T-helper 22 cell (primary cell): ENCODE measurements around the gene SYVN1.

Experiments
- DNase-seq: peaks from one replicate; pipeline ENCODE4 v3.0.0-alpha.2; 2020; ENCODE audit warnings: low read depth

SYVN1 gene

GRCh38 chr11:65087827-65088226 lies 46.5 kb downstream of the SYVN1 start:
- DNase-seq = no peak

GRCh38 chr11:65087216-65087615 lies 47.1 kb downstream of the SYVN1 start:
- DNase-seq = no peak

- DNase-seq = no peak
Observed at GRCh38 chr11:65086809-65087208, 47.5 kb downstream of the SYVN1 start.

GRCh38 chr11:65085446-65085845 lies 48.9 kb downstream of the SYVN1 start:
- DNase-seq = no peak

GRCh38 chr11:65084598-65085375 lies 49.5 kb downstream of the SYVN1 start:
- DNase-seq = no peak

GRCh38 chr11:65083834-65084597 lies 50.3 kb downstream of the SYVN1 start, which contains the start of the genes CDCA5 and ZFPL1:
TSS of gene CDCA5 (minus strand) at chr11:65084040. CDS start at chr11:65083978, 62 bp downstream.
TSS of gene ZFPL1 (plus strand) at chr11:65084222. CDS start at chr11:65084699, 477 bp downstream.
- peak; percentile 89 for DNase-seq

GRCh38 chr11:65083134-65083833 lies 51.0 kb downstream of the SYVN1 start:
- DNase-seq = no peak

- no peak for DNase-seq
Observed at GRCh38 chr11:65078786-65079342, 55.5 kb downstream of the SYVN1 start.

- peak; percentile 29 for DNase-seq
Observed at GRCh38 chr11:65078151-65078550, 56.2 kb downstream of the SYVN1 start.

GRCh38 chr11:65077451-65077850 lies 56.9 kb downstream of the SYVN1 start:
- DNase-seq = no peak
